Fibroblast of villous mesenchyme (primary cell): ENCODE results near the gene CCDC93. TPM values are rescaled to one million over a fixed set of nuclear protein-coding genes. Genes with fewer than 3 reads are reported as not detected.

Experiments used
- DNase-seq: peaks from one replicate; pipeline ENCODE4 v3.0.0-alpha.2; 2010; ENCODE audit warnings: low read depth
- H3K4me3 ChIP-seq: 2 replicates; pipeline ENCODE4 v1.5.1; 2011; ENCODE audit warnings: low read depth, mild to moderate bottlenecking, low read length
- CTCF ChIP-seq: IDR thresholded peaks from 2 replicates; pipeline ENCODE4 v1.5.1; 2012; ENCODE audit warnings: low read depth, mild to moderate bottlenecking, low read length; ENCODE audit not compliant: insufficient read depth
- total RNA-seq: library from RNA; depleted of rRNA; stranded (reverse); fragments of >200 nt; gene quantifications from 2 replicates; pipeline ENCODE4 v1.2.3, GENCODE V29; 2012

The CCDC93 gene
- total RNA-seq, 1 donor = 28.1 TPM

GRCh38 chr2:117949806-117950205 is 64.1 kb downstream of the CCDC93 start:
- DNase-seq = no peak
- H3K4me3 ChIP-seq = no peak overlapping the region
- no peak for TF ChIP-seq CTCF

GRCh38 chr2:117948615-117949014 is 65.3 kb downstream of the CCDC93 start:
- no peak for TF ChIP-seq CTCF
- DNase-seq = no peak
- H3K4me3 ChIP-seq = no peak overlapping the region

DNA sequence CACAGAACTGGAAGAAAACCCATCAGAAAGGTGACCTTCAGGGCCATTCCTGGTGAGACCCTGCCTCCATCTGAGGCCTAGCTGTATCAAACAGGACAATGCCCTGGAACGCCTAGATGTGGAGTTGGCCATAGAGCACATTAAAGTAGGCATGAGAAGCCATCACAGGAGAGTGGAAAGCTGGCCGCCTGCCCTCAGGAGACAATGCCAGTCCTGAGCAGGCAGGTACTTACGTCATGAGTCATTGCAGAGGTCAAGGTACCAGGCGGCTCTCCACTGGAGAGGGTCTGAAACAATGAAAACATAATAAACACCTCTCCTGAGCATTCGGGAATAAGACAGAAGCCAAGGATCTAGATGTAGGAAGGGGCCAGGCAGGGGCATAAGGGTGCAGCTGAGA is 68.6 kb downstream of the CCDC93 start:
- no peak for DNase-seq
- no peak for TF ChIP-seq CTCF

GRCh38 chr2:117944816-117945215 is 69.1 kb downstream of the CCDC93 start:
- H3K4me3 ChIP-seq = no peak overlapping the region
- TF ChIP-seq CTCF = no peak
- DNase-seq = no peak

More for the DNA sequence above, 68.6 kb downstream of the CCDC93 start:
- no peak overlapping the region for H3K4me3 ChIP-seq

GRCh38 chr2:117943013-117943672 is 70.7 kb downstream of the CCDC93 start:
- no peak for TF ChIP-seq CTCF
- DNase-seq = peak; percentile 85

DNA sequence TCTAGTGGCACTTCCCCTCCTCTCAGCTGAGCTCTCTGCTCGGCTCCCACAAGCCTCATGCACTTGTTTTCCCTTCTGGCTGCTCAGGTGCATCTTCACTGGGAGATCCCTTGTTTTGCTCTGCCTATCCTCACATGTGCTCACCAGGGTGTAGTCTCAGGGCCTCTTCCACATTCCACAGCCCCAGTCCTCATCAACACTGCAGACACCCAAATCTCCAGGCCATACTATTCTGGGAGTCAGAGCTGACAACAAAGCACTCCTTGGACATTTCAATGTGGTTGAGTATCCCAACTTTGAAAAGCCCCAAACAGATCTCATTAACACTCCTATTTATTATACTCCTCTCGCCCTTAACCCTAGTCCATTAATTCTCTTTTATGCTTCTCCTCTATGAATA is 71.3 kb downstream of the CCDC93 start:
- H3K4me3 ChIP-seq = no peak overlapping the region
- DNase-seq = peak; percentile 72
- TF ChIP-seq CTCF = no peak

More at GRCh38 chr2:117943013-117943672, 70.7 kb downstream of the CCDC93 start:
- H3K4me3 ChIP-seq = no peak overlapping the region

- no peak for DNase-seq
- TF ChIP-seq CTCF = no peak
- H3K4me3 ChIP-seq = no peak overlapping the region
These were observed 72.2 kb downstream of the CCDC93 start for GRCh38 chr2:117941693-117942092.
